ENCODE data around the gene RBM18. TPM values are rescaled to one million over a fixed set of nuclear protein-coding genes. Genes with fewer than 3 reads are reported as not detected.

The RBM18 gene
- 10 to 100 TPM; 10.3 to 11.8 (median 11.1) TPM for total RNA-seq

- WGBS, 2 donors: 0% methylated on average over 22 to 29 of the region's 60 CpGs
- DNase-seq (ENCODE audit: low spot score in 2 of 2): peak; percentile 89 to 98
- H3K4me3 ChIP-seq (ENCODE audit: low read depth, poor library complexity, severe bottlenecking): peak within 1 kb of the TSS; percentile 61
- TF ChIP-seq CTCF (IDR thresholded peaks at IDR 0.05): no peak
- peak in 1 of 2 donors; percentile 56 for TF ChIP-seq POLR2A (IDR thresholded peaks at IDR 0.05)
- intact Hi-C loops (cut with DNase I; ENCODE audit: low total_unique reads): no loop called here
Observed at GRCh38 chr9:122264360-122265148, at the start of gene RBM18, which contains the start of gene MRRF. TSS of gene RBM18 (minus strand) at chr9:122264840. CDS start at chr9:122261492, 3,348 bp downstream. TSS of gene MRRF (plus strand) at chr9:122264882. CDS start at chr9:122270892, 6,010 bp downstream.

- intact Hi-C loops (cut with DNase I; ENCODE audit: low total_unique reads): no loop called here
- H3K4me3 ChIP-seq (ENCODE audit: low read depth, poor library complexity, severe bottlenecking): no peak overlapping the region
- DNase-seq (ENCODE audit: low spot score in 2 of 2): no peak
- TF ChIP-seq CTCF (IDR thresholded peaks at IDR 0.05) (no peak), POLR2A (IDR thresholded peaks at IDR 0.05) (no peak)
Observed at GRCh38 chr9:122314165-122314564, 49.5 kb upstream of the RBM18 start.

- no peak overlapping the region for H3K4me3 ChIP-seq (ENCODE audit: low read depth, poor library complexity, severe bottlenecking)
- no peak for TF ChIP-seq CTCF (IDR thresholded peaks at IDR 0.05)
- TF ChIP-seq POLR2A (IDR thresholded peaks at IDR 0.05): no peak
- intact Hi-C loops (cut with DNase I; ENCODE audit: low total_unique reads): no loop called here
- 67 to 81% methylated on average over 2 of the region's 2 CpGs for WGBS, 2 donors
- DNase-seq (ENCODE audit: low spot score in 2 of 2): no peak
Observed at GRCh38 chr9:122309861-122310260, 45.2 kb upstream of the RBM18 start.

- DNase-seq (ENCODE audit: low spot score in 2 of 2): no peak
Observed at GRCh38 chr9:122307925-122308324, 43.3 kb upstream of the RBM18 start.

GRCh38 chr9:122307061-122307460 is 42.4 kb upstream of the RBM18 start:
- TF ChIP-seq POLR2A (IDR thresholded peaks at IDR 0.05): no peak
- no peak for TF ChIP-seq CTCF (IDR thresholded peaks at IDR 0.05)
- DNase-seq (ENCODE audit: low spot score in 2 of 2): no peak
- intact Hi-C loops (cut with DNase I; ENCODE audit: low total_unique reads): no loop called here
- WGBS, 2 donors: 74 to 90% methylated on average over 5 of the region's 5 CpGs
- no peak overlapping the region for H3K4me3 ChIP-seq (ENCODE audit: low read depth, poor library complexity, severe bottlenecking)

More at GRCh38 chr9:122307925-122308324, 43.3 kb upstream of the RBM18 start:
- no peak for TF ChIP-seq CTCF (IDR thresholded peaks at IDR 0.05)
- TF ChIP-seq POLR2A (IDR thresholded peaks at IDR 0.05): no peak
- no peak overlapping the region for H3K4me3 ChIP-seq (ENCODE audit: low read depth, poor library complexity, severe bottlenecking)
- 71 to 100% methylated on average over 1 of the region's 1 CpG for WGBS, 2 donors
- intact Hi-C loops (cut with DNase I; ENCODE audit: low total_unique reads): no loop called here

Data from lower leg skin (tissue), 4 donors.